Suprapubic skin (tissue), 4 donors: ENCODE measurements around the gene RAP1GDS1.

Experiments used
- CTCF ChIP-seq, 2 donors: fragments of 200-600 bp in 1 of 2; fragments of 450-650 bp in 1 of 2; sonication (generic) in 1 of 2; IDR thresholded peaks; one replicate each; pipeline ENCODE4 v1.5.1; 2016 to 2019; ENCODE audit warnings: antibody characterized with exemption in 2 of 2, mild to moderate bottlenecking in 1 of 2, moderate library complexity in 1 of 2
- EP300 ChIP-seq: sonication (generic); formaldehyde crosslinking; IDR thresholded peaks from one replicate; pipeline ENCODE4 v1.6.1; 2017; ENCODE audit warnings: antibody characterized with exemption
- POLR2A ChIP-seq, 2 donors: fragments of 450-650 bp; IDR thresholded peaks; one replicate each; pipeline ENCODE4 v1.6.1; 2017; ENCODE audit warnings: antibody characterized with exemption in 2 of 2, mild to moderate bottlenecking in 2 of 2, moderate library complexity in 2 of 2
- POLR2AphosphoS5 ChIP-seq, 3 donors: sonication (generic); formaldehyde crosslinking; IDR thresholded peaks; one replicate each; pipeline ENCODE4 v1.6.1; 2017; ENCODE audit warnings: antibody characterized with exemption in 3 of 3

- TF ChIP-seq CTCF (IDR thresholded peaks at IDR 0.05) = no peak
- TF ChIP-seq POLR2AphosphoS5 (IDR thresholded peaks at IDR 0.05) = no peak
- TF ChIP-seq EP300 = no peak
- TF ChIP-seq POLR2A (IDR thresholded peaks at IDR 0.05) = no peak
Observed at GRCh38 chr4:98481167-98481566, 220.0 kb downstream of the RAP1GDS1 start.
